ENCODE results near the gene ARL3.
"Not testable (repeated sequence)": the region's sequence is repeated elsewhere in the genome, so short reads cannot be mapped to it uniquely, and the experiment has no call there.

Gene ARL3, protein sequence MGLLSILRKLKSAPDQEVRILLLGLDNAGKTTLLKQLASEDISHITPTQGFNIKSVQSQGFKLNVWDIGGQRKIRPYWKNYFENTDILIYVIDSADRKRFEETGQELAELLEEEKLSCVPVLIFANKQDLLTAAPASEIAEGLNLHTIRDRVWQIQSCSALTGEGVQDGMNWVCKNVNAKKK

GRCh38 chr10:102713814-102714620, at the start of gene ARL3:
ARL3 (minus strand) TSS chr10:102714397; CDS start chr10:102714275, 122 bp downstream.
- DNase-seq, result peak; percentile 88

GRCh38 chr10:102763037-102763607, 48.9 kb upstream of the ARL3 start:
- no peak for DNase-seq

GRCh38 chr10:102762401-102763015, 48.3 kb upstream of the ARL3 start:
- no peak for DNase-seq

DNA sequence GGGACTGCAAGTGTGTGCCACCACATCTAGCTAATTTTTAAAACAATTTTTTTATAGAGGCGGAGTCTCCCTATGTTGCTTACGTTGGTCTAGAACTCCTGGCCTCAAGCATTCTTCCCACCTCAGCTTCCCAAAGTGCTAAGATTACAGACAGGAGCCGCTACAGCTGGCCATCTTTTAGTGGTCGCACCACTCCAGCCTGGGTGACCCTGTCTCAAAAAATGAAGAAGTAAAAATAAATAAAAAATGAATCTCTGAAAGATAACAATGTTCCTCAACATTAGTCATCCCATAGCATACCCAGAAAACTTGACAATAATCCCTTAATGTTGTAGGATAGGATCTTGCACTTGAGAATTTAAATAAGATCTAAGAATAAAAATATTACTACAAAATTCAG, 47.8 kb upstream of the ARL3 start:
- no peak for DNase-seq

DNA sequence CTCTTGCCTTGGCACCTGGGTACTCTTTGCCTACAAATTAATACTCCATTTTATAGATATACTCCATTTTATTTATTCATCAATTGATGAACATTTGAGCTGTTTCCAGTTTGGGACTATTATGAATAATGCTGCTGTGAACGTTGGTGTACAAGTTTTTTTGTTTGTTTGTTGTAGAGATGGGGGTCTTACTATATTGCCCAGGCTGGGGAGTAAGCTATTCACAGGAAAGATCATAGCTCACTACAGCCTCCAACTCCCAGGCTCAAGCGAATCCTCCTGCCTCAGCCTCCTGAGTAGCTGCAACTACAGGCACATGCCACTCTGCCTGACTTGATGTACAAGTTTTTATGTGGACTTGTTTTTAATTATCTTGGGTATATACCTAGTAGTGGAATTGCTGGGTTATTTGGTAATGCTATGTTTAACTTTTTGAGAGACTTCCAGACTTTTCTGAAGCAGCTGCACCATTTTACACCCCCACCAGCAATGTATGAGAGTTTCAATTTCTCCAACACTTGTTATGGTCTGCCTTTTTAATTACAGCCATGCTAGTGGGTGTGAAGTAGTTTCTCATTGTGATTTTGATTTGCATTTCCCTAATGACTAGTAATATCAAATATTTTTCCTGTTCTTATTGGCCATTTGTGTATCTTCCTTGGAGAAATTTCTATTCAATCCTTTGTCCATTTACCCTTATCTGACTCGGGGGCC, 45.5 kb upstream of the ARL3 start:
- no peak for DNase-seq

DNA sequence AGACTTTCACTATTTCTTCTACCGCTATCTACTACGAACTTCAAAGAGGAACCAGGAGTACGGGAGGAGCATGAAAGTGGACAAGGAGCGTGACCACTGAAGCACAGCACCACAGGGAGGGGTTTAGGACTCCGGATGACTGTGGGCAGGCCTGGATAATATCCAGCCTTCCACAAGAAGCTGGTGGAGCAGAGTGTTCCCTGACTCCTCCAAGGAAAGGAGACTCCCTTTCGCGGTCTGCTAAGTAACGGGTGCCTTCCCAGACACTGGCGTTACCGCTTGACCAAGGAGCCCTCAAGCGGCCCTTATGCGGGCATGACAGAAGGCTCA, 44.7 kb upstream of the ARL3 start:
- not testable (repeated sequence) for DNase-seq

DNA sequence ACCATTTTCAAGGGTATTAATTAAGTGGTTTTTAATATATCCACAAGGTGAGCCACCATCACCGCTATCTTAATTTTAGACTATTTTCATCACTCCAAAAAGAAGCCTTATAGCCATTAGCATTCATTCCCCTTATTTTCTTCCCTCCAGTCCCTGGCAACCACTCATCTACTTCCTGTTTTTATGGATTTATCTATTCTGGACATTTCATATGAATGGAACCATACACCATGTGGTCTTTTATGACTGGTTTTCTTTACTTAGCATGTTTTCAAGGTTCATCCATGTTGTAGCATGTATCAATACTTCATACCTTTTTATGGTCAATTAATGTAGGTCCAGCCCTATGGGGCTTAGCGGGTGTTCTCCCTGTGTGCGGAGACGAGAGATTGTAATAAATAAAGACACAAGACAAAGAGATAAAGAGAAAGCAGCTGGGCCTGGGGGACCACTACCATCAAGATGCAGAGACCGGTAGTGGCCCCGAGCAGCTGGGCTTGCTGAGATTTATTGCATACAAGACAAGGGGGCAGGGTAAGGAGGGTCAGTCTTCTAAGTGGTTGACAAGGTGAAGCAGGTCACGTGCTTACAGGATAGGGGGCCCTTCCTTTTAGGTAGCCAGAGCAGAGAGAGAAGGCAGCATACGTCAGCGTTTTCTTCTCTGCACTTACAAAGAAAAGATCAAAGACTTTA, 44.2 kb upstream of the ARL3 start:
- no peak for DNase-seq

DNA sequence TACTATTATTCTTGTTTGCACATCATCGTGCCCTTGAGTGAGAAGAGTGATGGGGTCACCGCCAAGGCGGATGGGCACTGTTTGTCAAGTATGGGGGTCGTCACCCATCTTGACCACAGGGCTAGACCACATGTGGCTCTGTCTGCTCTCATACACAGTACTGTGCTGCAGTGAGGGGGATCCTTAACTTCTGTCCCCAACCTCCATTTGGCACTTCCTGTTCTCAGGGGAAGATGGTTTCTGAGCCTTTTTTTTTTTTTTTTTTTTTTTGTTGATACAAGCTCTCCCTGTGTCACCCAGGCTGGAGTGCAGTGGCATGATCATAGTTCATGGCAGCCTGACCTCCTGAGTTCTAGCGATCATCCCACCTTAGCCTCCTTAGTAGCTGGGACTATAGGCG, 43.1 kb upstream of the ARL3 start:
- DNase-seq, result no peak

- no peak for DNase-seq
These were observed 39.5 kb upstream of the ARL3 start for GRCh38 chr10:102753718-102754117.

DNA sequence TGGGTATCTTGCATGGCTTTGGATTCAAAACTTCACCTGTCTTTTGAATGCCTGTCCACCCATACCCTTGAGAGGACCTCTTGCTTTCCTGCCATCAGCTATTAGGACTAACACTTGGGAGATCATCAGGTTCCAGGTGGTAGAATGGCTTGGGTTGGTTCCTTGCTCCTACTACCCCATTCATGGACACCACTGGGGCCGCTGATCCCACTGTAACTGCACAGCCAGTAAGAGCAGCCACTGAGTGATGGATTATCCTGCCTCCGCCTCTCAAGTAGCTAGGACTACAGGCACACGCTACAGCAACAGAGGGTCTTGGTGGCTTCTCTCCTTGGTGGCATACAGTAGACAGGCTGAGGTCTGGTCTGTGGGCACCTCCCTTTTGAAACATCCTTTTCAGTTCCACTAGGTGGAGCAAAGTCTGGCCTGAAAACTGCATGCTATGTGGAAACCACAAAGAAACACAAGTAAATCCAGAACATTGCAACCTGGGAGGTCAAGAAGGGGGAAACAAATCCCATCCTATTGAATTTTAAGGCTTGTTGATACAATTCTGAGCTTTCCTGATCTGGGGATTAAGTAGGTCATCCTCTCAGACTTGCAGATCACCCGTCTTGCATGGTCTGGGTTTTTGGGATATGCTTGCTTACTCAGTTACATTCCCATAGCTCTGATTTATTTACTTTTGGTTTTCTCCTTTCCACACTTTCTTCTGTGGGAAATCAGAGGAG, 38.9 kb upstream of the ARL3 start:
- no peak for DNase-seq

DNA sequence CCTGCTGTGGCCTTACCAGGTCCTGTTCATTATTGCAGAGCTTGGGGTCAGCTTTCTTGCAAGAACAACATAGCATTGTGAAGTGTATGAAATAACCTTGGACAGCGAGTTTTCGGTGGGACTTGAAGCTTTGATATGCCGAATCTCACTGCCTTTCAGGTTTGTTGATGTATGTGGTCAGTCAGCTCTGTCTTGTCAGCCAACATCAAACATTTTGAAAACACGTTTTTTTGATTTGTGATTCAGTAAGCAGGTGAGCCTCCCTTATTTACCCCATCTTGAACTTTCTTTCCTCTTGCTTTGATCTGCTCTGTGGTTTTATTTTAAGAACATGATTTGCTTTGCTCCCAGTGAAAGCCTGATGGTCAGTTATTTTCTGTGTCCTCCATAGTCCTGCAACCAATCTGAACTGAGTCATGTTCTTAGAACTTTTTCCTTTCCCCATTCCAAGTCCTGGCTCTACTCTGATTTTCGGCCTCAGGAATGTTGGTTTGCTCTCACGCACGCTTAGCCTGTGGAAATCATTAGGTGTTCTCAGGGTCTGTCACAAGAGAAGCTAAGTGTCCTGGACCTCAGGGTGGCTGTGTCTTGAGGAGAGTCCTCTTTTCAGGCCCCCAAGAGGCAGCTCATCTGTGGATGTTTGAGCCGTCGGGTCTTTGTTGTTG, 38.2 kb upstream of the ARL3 start:
- no peak for DNase-seq

DNA sequence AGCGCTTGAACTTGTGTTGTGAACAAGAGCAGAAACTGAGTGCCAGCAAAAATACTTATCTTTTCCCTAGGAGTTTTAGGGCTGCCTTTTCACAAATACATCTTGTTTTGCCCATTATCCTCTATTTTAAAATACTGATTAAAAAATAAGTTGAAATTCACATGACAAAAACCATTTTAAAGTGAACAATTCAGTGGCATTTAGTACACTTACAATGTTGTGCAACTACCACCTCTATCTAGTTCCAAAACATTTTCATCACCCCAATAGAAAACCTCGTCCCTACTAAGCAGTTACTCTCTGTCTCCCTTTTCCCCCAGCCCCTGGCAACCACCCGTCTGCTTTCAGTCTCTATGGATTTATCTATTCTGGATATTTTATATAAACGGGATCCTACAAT, 31.0 kb upstream of the ARL3 start:
- DNase-seq, result no peak

DNA sequence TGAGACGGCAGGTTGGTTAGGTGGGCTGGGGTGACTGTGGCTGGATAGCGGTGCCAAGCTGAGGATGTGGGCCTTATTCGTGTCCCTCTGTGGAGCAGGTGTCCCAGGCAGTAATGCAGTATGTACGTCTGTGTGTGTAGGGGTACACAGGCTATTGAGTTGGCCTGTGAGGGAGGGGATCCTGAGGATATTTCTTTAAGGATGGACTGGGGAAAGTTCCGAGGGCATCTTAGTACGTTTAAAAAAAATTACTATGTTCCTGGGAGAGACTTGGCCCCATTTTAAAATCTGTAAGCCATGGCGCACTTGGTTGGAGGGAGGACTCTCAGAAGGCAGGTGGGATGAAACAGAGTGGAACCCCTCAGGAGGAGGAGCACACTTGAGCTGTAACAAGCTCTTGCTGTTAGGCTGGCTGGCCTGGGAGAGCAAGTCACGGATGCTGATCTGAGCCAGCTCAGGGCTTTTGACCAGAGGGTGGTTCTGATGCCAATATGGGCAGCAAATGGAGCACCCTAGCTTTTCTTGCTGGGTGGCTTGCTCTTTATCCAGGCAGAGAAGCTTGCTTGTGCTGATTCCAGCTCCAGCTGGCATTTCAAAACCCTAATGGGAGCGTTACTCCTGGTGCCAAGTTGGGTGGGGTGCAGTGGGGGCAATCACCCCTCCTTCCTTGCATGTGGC, 30.3 kb upstream of the ARL3 start:
- DNase-seq, result no peak

DNA sequence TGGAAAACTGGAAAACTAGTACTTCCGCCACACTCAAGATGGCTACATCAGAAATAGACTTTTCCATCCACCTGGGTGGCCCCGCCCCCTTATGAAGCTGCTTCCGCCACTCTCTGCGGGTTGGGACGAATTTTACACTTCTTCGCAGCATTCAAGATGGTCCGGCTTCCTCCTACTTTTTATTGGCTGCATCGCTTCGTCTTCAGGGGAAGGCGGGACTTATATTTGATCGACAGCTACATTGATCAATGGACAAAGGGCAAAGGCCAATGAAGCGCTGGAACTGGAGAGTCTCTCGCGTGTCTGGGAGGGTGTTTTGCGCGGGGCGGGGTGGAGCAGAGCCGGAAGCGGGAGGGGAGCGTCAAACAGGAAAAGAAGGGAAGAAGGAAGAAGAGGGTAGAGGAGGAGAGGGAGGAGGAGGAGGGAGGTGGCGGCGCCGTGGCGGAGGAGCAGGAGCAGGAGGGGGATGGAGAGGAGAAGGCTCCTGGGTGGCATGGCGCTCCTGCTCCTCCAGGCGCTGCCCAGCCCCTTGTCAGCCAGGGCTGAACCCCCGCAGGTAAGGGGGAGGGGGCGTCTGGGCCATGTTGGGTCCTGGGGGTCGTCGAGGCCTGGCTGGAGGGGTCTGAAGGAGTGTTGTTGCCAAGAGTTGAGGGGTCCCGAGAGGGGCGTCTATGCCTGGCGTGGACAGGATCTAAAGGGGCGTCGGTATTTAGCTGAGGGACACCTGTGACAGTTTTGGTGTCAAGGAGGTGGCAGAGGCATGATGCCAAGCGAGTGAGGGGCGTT, 29.6 kb upstream of the ARL3 start, which contains the start of gene WBP1L:
WBP1L (plus strand) TSS at position 361 of the 786 bp plus-strand sequence; CDS start at position 467, 106 bp downstream.
- DNase-seq, result peak; percentile 95

GRCh38 chr10:102743078-102743587, 28.9 kb upstream of the ARL3 start:
- DNase-seq, result no peak

DNA sequence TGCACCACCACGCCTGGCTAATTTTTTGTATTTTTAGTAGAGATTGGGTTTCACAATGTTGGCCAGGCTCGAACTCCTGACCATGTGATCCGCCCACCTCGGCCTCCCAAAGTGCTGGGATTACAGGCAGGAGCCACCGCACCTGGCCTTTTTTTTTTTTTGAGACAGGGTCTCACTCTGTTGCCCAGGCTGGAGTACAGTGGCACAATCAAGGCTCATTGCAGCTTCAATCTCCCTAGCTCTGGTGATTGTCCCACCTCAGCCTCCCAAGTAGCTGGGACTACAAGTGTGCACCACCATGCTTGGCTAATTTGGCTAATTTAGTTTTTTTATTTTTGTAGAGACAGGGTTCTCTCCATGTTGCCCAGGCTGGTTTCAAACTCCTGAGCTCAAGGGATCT, 28.1 kb upstream of the ARL3 start:
- DNase-seq, result not testable (repeated sequence)

GRCh38 chr10:102741726-102742237, 27.6 kb upstream of the ARL3 start:
- DNase-seq, result no peak

- DNase-seq, result no peak
These were observed 26.0 kb upstream of the ARL3 start for GRCh38 chr10:102740229-102740628.

DNA sequence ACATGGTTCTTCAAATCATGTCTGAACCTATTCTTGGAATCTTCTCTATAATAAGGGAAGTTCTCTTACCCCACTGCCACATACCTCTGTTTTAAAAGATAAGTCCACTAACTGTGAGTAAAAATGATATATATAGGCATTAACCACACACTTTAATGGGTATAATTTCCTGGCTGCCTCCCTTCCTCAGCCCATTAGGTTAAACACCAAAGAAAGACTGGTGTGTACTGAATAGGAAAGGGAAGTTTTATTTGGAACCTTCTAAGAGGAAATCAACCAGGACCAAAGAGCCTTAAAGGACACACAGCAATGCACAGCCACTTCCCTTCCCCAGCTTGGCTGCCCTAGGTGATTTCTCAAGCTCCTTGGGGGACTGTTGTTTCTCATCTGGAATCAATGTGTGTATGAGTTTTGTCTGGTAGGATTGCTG, 24.5 kb upstream of the ARL3 start:
- DNase-seq, result no peak
